Sigmoid colon (tissue), 3 donors: ENCODE measurements around the gene BYSL.

Source experiments
- POLR2A ChIP-seq, 2 donors: fragments of 450-650 bp; IDR thresholded peaks; one replicate each; pipeline ENCODE4 v1.6.1; 2016; ENCODE audit warnings: antibody characterized with exemption in 2 of 2, mild to moderate bottlenecking in 2 of 2, moderate library complexity in 2 of 2
- TF ChIP-seq, protein P1 (sequence below), 4 experiments: fragments of 450-650 bp in 3 of 4; fragments of 200-600 bp in 1 of 4; IDR thresholded peaks; one replicate each; pipeline ENCODE4 v1.5.1; 2016 to 2019; ENCODE audit warnings: antibody characterized with exemption in 4 of 4, mild to moderate bottlenecking in 3 of 4, moderate library complexity in 2 of 4

DNA sequence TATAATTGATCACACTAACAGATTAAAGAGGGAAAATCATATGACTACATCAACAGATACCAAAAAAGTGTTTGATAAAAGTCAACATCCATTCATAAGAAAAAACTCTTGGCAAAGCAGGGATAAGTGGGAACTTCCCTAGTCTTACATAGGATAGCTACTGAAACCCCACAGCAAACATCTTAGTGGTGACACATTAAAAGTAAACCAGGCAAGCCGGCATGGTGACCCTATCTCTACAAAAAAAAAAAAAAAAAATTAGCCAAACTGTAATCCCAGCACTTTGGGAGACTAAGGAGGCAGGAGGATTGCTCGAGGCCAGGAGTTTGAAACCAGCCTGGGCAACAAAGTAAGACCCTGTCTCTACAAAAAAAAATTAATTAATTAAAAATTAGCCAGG, 34.1 kb downstream of the BYSL start:
- TF ChIP-seq, protein P1, sequence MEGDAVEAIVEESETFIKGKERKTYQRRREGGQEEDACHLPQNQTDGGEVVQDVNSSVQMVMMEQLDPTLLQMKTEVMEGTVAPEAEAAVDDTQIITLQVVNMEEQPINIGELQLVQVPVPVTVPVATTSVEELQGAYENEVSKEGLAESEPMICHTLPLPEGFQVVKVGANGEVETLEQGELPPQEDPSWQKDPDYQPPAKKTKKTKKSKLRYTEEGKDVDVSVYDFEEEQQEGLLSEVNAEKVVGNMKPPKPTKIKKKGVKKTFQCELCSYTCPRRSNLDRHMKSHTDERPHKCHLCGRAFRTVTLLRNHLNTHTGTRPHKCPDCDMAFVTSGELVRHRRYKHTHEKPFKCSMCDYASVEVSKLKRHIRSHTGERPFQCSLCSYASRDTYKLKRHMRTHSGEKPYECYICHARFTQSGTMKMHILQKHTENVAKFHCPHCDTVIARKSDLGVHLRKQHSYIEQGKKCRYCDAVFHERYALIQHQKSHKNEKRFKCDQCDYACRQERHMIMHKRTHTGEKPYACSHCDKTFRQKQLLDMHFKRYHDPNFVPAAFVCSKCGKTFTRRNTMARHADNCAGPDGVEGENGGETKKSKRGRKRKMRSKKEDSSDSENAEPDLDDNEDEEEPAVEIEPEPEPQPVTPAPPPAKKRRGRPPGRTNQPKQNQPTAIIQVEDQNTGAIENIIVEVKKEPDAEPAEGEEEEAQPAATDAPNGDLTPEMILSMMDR (IDR thresholded peaks at IDR 0.05): no peak
- TF ChIP-seq POLR2A (IDR thresholded peaks at IDR 0.05): no peak
